ENCODE measurements around the gene EGFLAM. TPM values are rescaled to one million over a fixed set of nuclear protein-coding genes. Genes with fewer than 3 reads are reported as not detected.

EGFLAM gene
- total RNA-seq, 1 experiment from 2014 or later: 1.1 TPM

GRCh38 chr5:38471709-38472108, 213.3 kb downstream of the EGFLAM start:
- ATAC-seq (no peak), DNase-seq (ENCODE audit: low spot score) (no peak)
- H3K36me3 Mint-ChIP-seq: no peaks in the 10 kb centered on the region
- TF ChIP-seq HMGXB4 (CRISPR knock-in tag; IDR thresholded peaks at IDR 0.05) (no peak), NR2C2 (CRISPR knock-in tag; IDR thresholded peaks at IDR 0.05) (no peak), ZMAT4 (CRISPR knock-in tag; IDR thresholded peaks at IDR 0.05) (no peak), GTF2I (CRISPR knock-in tag; conservative IDR thresholded peaks at IDR 0.05) (no peak), CDX4 (CRISPR knock-in tag; IDR thresholded peaks at IDR 0.05; ENCODE audit: borderline replicate concordance) (no peak), IRF2 (CRISPR knock-in tag; IDR thresholded peaks at IDR 0.05; ENCODE audit: borderline replicate concordance, low read depth) (no peak)
- no peaks in the 10 kb centered on the region for H3K27me3 Mint-ChIP-seq (ENCODE audit: low read depth)
- CTCF ChIA-PET: no interaction called here
- H3K9me3 Mint-ChIP-seq: no peaks in the 10 kb centered on the region
- H3K4me3 Mint-ChIP-seq: no peak overlapping the region
- H3K4me1 Mint-ChIP-seq: peaks cover 25% of the 10 kb centered on the region
- POLR2A ChIA-PET: no interaction called here
- H3K27ac Mint-ChIP-seq: no peak overlapping the region

GRCh38 chr5:38472541-38472940, 214.2 kb downstream of the EGFLAM start:
- ChIA-PET CTCF (interaction anchor here (1.1 to 2.0 kb wide), 3 partner anchors 31 to 337 kb away, joined by 3 to 16 read pairs (median 3); no protein-coding TSS in a partner anchor), POLR2A (no interaction called here)
- Mint-ChIP-seq H3K27me3 (ENCODE audit: low read depth) (no peaks in the 10 kb centered on the region), H3K9me3 (no peaks in the 10 kb centered on the region), H3K4me1 (peaks cover 25% of the 10 kb centered on the region), H3K36me3 (no peaks in the 10 kb centered on the region), H3K27ac (no peak overlapping the region), H3K4me3 (no peak overlapping the region)
- ATAC-seq (no peak), DNase-seq (ENCODE audit: low spot score) (no peak)
- TF ChIP-seq E2F5 (CRISPR knock-in tag; IDR thresholded peaks at IDR 0.05) (no peak), ZNF512 (CRISPR knock-in tag; IDR thresholded peaks at IDR 0.05; ENCODE audit: borderline replicate concordance) (no peak), ZNF425 (CRISPR knock-in tag; conservative IDR thresholded peaks at IDR 0.05) (no peak), SOX15 (CRISPR knock-in tag; IDR thresholded peaks at IDR 0.05) (no peak), CREM (CRISPR knock-in tag; IDR thresholded peaks at IDR 0.05) (no peak), KAT7 (CRISPR knock-in tag; IDR thresholded peaks at IDR 0.05; ENCODE audit: borderline replicate concordance) (no peak), PRDM15 (CRISPR knock-in tag; IDR thresholded peaks at IDR 0.05) (no peak), E2F1 (CRISPR knock-in tag; IDR thresholded peaks at IDR 0.05) (no peak), E2F4 (CRISPR knock-in tag; IDR thresholded peaks at IDR 0.05; ENCODE audit: borderline replicate concordance, low read depth) (no peak)
